H4 (cell line): ENCODE results near the gene CNOT6. TPM values are rescaled to one million over a fixed set of nuclear protein-coding genes. Genes with fewer than 3 reads are reported as not detected.
"Not testable (repeated sequence)": the region's sequence is repeated elsewhere in the genome, so short reads cannot be mapped to it uniquely, and the experiment has no call there.

Experiments
- DNase-seq: peaks from one replicate; pipeline ENCODE4 v3.0.0-alpha.2; 2015; ENCODE audit warnings: low spot score
- total RNA-seq: library from RNA; depleted of rRNA; stranded (reverse); fragments of >200 nt; shearing (Covaris generic); gene quantifications from 2 replicates; pipeline ENCODE4 v1.2.3, GENCODE V29; 2014

CNOT6 gene
- total RNA-seq, 1 experiment from 2014 or later = 19.1 TPM

DNA sequence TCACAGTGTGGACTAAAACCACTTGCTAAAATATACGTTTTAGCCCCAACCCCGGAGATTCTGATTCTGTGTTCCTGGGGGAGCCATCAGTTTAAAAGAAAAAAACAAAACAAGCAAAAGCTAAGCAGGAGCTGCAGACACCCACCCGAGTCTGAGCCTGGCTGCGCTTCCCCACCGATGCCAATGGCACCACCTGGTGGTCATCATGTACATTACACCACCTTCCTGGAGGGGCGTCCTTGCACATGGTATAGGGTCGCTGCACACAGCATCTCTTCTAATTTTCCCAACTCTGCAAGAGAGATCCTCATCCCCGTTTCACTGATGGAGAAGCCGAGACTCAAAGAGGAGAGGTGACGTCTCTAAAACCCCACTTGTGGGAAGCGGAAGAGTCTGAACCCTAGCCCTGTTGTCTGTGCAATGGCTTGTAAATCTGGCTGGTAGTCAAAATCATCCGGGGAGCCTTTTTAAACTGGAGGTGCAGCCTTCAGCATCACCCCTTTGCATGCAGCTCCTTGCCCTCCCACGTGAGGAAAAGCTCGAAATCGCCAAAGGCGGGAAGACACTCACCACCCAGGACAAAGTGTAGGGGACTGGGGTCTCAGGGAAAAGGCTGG, 23.1 kb upstream of the CNOT6 start:
- DNase-seq = peak; percentile 67

DNA sequence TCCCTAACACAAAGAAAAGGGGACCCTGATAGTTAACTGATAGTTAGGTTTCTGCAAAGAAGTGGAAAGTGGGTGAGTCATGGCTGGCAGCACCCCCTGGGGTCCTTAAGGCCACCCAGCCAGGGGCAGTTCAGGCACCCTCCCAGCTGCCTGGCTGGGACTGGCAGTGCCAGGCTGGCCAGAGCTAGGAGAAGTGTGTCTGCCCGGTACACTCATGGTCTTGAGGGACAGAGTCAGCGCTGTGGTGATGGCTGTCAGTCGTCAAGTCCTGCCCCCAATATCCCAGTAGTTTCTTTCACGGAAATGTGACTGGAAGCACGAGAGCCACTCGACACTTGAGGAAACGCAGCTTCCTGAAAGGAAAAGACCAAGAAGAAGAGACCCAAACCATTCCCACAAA, 22.3 kb upstream of the CNOT6 start:
- no peak for DNase-seq

DNA sequence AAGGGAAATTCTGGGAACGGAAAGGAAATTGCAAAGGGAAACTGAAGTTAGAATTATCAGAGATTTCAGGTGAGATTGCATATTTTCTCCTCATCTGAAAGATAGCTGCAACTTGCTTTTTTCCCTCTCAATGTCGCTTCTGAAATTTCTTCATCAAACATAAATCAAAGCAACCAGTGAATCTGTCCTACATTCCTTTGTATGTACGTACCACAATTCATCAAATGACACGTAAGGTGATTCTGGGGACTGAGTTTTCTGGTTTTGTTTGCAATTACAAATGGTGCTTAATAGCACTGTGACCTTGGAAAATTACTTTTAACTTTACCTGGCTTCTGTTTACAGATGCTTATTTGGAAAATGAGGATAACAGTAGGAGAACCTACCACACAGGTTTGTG, 21.9 kb upstream of the CNOT6 start:
- no peak for DNase-seq

DNA sequence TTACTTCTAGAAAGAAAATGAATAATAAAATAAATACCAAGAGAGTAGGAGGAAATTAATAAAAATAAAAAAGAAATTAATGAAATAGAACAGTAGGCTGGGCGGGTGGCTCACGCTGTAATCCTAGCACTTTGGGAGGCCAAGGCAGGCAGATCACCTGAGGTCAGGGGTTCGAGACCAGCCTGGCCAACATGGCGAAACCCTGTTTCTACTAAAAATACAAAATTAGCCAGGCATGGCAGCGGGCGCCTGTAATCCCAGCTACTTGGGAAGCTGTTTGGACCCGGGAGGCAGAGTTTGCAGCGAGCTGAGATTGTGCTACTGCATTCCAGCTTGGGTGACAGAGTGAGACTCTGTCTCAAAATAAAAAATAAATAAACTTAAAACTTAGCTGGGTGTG, 20.8 kb upstream of the CNOT6 start:
- DNase-seq = not testable (repeated sequence)

GRCh38 chr5:180474569-180474968, 19.6 kb upstream of the CNOT6 start:
- DNase-seq = no peak

DNA sequence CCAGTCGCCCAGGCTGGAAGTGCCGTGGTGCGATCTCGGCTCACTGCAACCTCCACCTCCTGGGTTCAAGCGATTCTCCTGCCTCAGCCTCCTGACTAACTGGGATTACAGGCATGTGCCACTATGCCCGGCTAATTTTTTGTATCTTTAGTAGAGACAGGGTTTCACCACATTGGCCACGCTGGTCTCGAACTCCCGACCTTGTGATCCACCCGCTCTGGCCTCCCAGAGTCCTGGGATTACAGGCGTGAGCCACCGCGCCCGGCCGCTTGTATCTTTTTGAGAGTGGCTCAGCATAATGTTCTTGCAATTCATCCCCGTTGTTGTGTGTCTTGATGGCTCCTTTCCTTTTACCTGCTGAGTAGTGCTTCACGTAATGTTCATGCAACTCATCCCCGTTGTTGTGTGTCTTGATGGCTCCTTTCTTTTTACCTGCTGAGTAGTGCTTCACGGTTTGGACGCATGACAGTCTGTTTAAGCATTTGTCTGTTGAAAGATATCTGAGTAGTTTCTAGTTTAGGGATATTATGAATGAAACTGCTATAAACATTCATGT, 18.1 kb upstream of the CNOT6 start:
- not testable (repeated sequence) for DNase-seq

DNA sequence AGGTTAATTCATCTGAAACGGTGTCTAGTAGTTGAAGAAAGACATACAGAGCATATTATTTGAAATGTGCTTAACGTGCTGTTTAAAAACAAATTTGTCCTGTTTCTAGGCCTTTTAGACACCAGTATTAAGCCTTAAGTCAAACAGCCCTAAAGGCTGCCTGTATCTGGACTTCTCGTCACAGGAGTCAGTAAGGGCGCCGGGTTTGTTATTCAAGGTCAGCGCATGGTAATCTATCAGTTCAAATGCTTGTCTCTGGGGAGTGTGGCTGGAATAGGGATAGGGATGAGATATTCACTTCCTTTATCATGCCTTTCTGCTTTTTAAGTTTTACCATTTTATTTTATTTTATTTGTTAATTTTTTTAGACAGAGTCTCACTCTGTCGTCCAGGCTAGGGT, 9.4 kb upstream of the CNOT6 start:
- DNase-seq = no peak

- DNase-seq = no peak
Observed at GRCh38 chr5:180486636-180487149, 7.5 kb upstream of the CNOT6 start.

- no peak for DNase-seq
Observed at GRCh38 chr5:180487556-180487955, 6.6 kb upstream of the CNOT6 start.

- DNase-seq = no peak
Observed at GRCh38 chr5:180491496-180491895, 2.7 kb upstream of the CNOT6 start.

DNA sequence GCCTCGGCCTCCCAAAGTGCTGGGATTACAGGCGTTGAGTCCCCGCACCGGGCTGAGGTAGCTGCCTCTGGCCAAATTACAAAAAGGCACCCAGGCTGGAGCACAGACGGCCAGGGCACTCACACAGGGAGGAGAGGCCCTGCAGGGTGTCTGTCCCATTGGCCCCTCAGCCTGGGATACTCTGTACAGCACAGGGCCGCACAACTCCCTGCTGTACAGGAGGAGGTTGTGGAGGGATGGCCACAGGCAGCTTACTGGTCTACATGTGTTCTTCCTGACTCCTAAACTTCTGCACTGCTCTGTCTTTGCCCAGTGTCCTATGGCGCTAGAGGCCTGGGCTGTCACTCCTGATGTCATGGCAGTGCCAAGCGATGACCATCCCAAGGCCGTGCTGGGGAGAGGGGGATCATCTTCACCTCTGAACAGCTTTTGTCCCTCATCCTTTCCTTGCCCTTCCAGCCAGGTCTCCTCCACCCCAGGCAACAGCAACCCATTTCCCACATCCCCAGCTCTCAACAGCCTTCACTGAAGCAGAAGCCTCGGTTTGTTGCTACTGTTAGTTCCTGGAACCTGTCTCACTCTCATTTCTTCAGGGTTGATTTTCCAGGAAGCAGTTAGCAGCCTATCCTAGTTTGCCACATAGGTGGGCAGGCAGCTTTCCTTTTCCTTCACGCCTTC, 1.8 kb upstream of the CNOT6 start:
- DNase-seq = no peak

- no peak for DNase-seq
Observed at GRCh38 chr5:180494510-180495181, 467 bp downstream of the CNOT6 start.

GRCh38 chr5:180495292-180495691, 1.1 kb downstream of the CNOT6 start:
- no peak for DNase-seq

- no peak for DNase-seq
Observed at GRCh38 chr5:180495991-180496741, 2.0 kb downstream of the CNOT6 start.

DNA sequence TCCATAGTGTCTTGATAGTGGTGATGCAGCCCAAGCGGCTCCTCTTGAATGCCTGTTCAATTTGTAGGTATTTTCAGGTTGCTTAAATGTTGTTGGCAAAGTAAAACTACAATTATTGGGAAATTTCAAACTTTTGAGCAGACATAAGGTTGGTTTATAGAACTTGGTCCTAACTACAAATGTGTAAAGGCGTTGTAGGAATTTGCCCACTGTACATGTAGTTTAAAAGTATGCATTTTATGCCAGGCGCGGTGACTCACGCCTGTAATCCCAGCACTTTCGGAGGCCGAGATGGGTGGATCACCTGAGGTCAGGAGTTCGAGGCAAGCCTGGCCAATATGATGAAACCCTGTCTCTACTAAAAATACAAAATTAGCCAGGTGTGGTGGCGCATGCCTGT, 2.6 kb downstream of the CNOT6 start:
- not testable (repeated sequence) for DNase-seq

- not testable (repeated sequence) for DNase-seq
Observed at GRCh38 chr5:180497865-180498264, 3.7 kb downstream of the CNOT6 start.

GRCh38 chr5:180498378-180498777, 4.2 kb downstream of the CNOT6 start:
- no peak for DNase-seq

GRCh38 chr5:180499684-180500083, 5.5 kb downstream of the CNOT6 start:
- DNase-seq = no peak

GRCh38 chr5:180500300-180500699, 6.1 kb downstream of the CNOT6 start:
- not testable (repeated sequence) for DNase-seq

DNA sequence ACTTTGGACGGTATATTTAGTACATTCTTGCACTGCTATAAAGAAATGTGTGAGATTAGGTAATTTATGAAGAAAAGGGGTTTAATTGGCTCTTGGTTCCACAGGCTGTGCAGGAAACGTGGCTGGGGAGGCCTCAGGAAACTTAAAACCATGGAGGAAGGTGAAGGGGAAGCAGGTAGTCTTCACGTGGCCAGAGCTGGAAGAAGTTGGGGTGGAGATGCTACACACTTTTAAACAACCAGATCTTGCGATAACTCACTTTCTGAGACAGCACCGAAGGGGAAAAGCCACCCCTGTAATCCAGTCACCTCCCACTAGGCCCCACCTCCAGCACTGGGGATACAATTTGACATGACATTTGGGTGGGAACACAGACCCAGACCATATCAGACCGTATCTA, 13.5 kb downstream of the CNOT6 start:
- no peak for DNase-seq

- DNase-seq = no peak
Observed at GRCh38 chr5:180515294-180515693, 21.1 kb downstream of the CNOT6 start.

GRCh38 chr5:180515974-180516373, 21.8 kb downstream of the CNOT6 start:
- DNase-seq = not testable (repeated sequence)
